Measurements from ENCODE around the gene CACNA1C. TPM values are rescaled to one million over a fixed set of nuclear protein-coding genes. Genes with fewer than 3 reads are reported as not detected.

CACNA1C gene
- total RNA-seq, 2 donors from 2014 or later, result 8.1 to 18.2 TPM

GRCh38 chr12:2413999-2414792 is 361.4 kb downstream of the CACNA1C start:
- TF ChIP-seq, protein P1, sequence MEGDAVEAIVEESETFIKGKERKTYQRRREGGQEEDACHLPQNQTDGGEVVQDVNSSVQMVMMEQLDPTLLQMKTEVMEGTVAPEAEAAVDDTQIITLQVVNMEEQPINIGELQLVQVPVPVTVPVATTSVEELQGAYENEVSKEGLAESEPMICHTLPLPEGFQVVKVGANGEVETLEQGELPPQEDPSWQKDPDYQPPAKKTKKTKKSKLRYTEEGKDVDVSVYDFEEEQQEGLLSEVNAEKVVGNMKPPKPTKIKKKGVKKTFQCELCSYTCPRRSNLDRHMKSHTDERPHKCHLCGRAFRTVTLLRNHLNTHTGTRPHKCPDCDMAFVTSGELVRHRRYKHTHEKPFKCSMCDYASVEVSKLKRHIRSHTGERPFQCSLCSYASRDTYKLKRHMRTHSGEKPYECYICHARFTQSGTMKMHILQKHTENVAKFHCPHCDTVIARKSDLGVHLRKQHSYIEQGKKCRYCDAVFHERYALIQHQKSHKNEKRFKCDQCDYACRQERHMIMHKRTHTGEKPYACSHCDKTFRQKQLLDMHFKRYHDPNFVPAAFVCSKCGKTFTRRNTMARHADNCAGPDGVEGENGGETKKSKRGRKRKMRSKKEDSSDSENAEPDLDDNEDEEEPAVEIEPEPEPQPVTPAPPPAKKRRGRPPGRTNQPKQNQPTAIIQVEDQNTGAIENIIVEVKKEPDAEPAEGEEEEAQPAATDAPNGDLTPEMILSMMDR (IDR thresholded peaks at IDR 0.05), result no peak
- no peak for TF ChIP-seq POLR2A (IDR thresholded peaks at IDR 0.05)
- no peak for TF ChIP-seq POLR2AphosphoS5 (IDR thresholded peaks at IDR 0.05)
- WGBS, result 80% methylated on average over 13 of the region's 13 CpGs
- Histone ChIP-seq H3K4me1 (replicated peaks) (no peaks in the 10 kb centered on the region), H3K9me3 (no peaks in the 10 kb centered on the region), H3K27ac (no peak overlapping the region), H3K36me3 (no peaks in the 10 kb centered on the region), H3K27me3 (replicated peaks; ENCODE audit: insufficient read depth) (no peaks in the 10 kb centered on the region), H3K4me3 (no peak overlapping the region)
- DNase-seq (ENCODE audit: low spot score), result no peak
- intact Hi-C loops (cut with DNase I), result no loop called here

GRCh38 chr12:2414810-2415567 is 362.2 kb downstream of the CACNA1C start:
- Histone ChIP-seq H3K4me3 (no peak overlapping the region), H3K27ac (no peak overlapping the region), H3K36me3 (no peaks in the 10 kb centered on the region), H3K27me3 (replicated peaks; ENCODE audit: insufficient read depth) (no peaks in the 10 kb centered on the region), H3K9me3 (no peaks in the 10 kb centered on the region), H3K4me1 (replicated peaks) (no peaks in the 10 kb centered on the region)
- 90% methylated on average over 19 of the region's 19 CpGs for whole genome bisulfite sequencing
- no peak for DNase-seq (ENCODE audit: low spot score)
- TF ChIP-seq POLR2AphosphoS5 (IDR thresholded peaks at IDR 0.05) (no peak), POLR2A (IDR thresholded peaks at IDR 0.05) (no peak)
- TF ChIP-seq, protein P1 (IDR thresholded peaks at IDR 0.05), result no peak
- intact Hi-C loops (cut with DNase I), result no loop called here

DNA sequence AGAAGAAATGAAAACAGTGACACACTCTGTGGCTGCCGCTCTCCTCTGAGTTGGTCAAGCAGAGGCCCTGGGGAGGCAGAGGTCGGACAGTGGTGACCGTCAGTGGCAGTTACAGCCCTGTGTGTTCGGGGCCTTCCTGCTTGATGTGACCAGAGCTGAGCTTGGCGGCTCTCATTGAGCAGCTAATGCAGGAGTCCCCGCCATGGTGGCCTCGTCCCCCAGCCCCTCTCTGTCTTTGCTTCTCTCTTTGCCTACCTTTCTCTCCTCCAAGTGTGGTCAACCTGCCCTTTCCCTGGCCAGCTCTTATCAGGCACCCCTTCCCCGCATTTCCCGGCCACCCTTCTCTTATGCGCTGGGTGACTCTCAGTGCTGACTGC is 362.8 kb downstream of the CACNA1C start:
- H3K9me3 ChIP-seq, result no peaks in the 10 kb centered on the region
- WGBS, result 90% methylated on average over 10 of the region's 10 CpGs
- DNase-seq (ENCODE audit: low spot score), result no peak
- intact Hi-C loops (cut with DNase I), result no loop called here
- H3K27me3 ChIP-seq (replicated peaks; ENCODE audit: insufficient read depth), result no peaks in the 10 kb centered on the region
- TF ChIP-seq POLR2A (IDR thresholded peaks at IDR 0.05), result no peak
- TF ChIP-seq, protein P1 (IDR thresholded peaks at IDR 0.05), result no peak
- TF ChIP-seq POLR2AphosphoS5 (IDR thresholded peaks at IDR 0.05), result no peak
- H3K36me3 ChIP-seq, result no peaks in the 10 kb centered on the region
- no peak overlapping the region for H3K4me3 ChIP-seq
- H3K4me1 ChIP-seq (replicated peaks), result no peaks in the 10 kb centered on the region
- no peak overlapping the region for H3K27ac ChIP-seq

- H3K4me1 ChIP-seq (replicated peaks), result no peaks in the 10 kb centered on the region
- TF ChIP-seq POLR2A (IDR thresholded peaks at IDR 0.05), result no peak
- TF ChIP-seq, protein P1 (IDR thresholded peaks at IDR 0.05), result no peak
- TF ChIP-seq POLR2AphosphoS5 (IDR thresholded peaks at IDR 0.05), result no peak
- intact Hi-C loops (cut with DNase I), result no loop called here
- H3K36me3 ChIP-seq, result no peaks in the 10 kb centered on the region
- DNase-seq (ENCODE audit: low spot score), result no peak
- no peak overlapping the region for H3K27ac ChIP-seq
- H3K4me3 ChIP-seq, result no peak overlapping the region
- no peaks in the 10 kb centered on the region for H3K9me3 ChIP-seq
- no peaks in the 10 kb centered on the region for H3K27me3 ChIP-seq (replicated peaks; ENCODE audit: insufficient read depth)
- WGBS, result 88% methylated on average over 8 of the region's 8 CpGs
Observed at GRCh38 chr12:2416158-2416557, 363.4 kb downstream of the CACNA1C start.
